Esophagus muscularis mucosa (tissue), 4 donors: ENCODE measurements around the gene DUT.

ENCODE experiments used
- EP300 ChIP-seq: sonication (generic); formaldehyde crosslinking; IDR thresholded peaks from one replicate; pipeline ENCODE4 v1.6.1; 2017; ENCODE audit warnings: antibody characterized with exemption
- POLR2A ChIP-seq: fragments of 450-650 bp; IDR thresholded peaks from one replicate; pipeline ENCODE4 v1.6.1; 2017; ENCODE audit warnings: antibody characterized with exemption, moderate library complexity, mild to moderate bottlenecking, low read depth
- POLR2AphosphoS5 ChIP-seq, 2 donors: sonication (generic); formaldehyde crosslinking; IDR thresholded peaks; one replicate each; pipeline ENCODE4 v1.6.1; 2017; ENCODE audit warnings: antibody characterized with exemption in 2 of 2
- TF ChIP-seq, protein P1 (sequence below), 3 experiments: fragments of 200-600 bp in 2 of 3; fragments of 450-650 bp in 1 of 3; sonication (generic) in 2 of 3; IDR thresholded peaks; one replicate each; pipeline ENCODE4 v1.5.1; 2017 to 2019; ENCODE audit warnings: antibody characterized with exemption in 3 of 3, mild to moderate bottlenecking in 2 of 3, moderate library complexity in 1 of 3

DNA sequence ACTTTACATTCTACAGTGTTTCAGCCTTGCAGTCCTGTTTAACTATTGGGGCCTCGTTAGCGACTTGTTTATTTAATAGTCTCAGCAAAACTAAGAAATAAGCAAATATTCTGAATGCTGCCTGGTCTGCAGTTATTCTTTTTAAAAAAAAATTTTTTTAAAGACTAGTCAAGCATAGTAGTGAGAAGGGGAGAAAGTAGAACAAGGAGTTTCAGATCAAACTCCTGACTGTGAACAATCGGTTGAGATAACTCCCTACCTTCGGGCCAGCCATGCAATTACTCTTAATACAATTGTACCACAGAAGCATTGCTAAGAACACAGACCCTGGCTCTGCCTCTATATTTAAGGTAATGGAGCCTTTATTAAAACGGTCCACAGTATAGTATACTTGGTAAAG, 5.8 kb upstream of the DUT start:
- TF ChIP-seq POLR2AphosphoS5 (IDR thresholded peaks at IDR 0.05) (no peak), POLR2A (no peak), EP300 (no peak)
- TF ChIP-seq, protein P1, sequence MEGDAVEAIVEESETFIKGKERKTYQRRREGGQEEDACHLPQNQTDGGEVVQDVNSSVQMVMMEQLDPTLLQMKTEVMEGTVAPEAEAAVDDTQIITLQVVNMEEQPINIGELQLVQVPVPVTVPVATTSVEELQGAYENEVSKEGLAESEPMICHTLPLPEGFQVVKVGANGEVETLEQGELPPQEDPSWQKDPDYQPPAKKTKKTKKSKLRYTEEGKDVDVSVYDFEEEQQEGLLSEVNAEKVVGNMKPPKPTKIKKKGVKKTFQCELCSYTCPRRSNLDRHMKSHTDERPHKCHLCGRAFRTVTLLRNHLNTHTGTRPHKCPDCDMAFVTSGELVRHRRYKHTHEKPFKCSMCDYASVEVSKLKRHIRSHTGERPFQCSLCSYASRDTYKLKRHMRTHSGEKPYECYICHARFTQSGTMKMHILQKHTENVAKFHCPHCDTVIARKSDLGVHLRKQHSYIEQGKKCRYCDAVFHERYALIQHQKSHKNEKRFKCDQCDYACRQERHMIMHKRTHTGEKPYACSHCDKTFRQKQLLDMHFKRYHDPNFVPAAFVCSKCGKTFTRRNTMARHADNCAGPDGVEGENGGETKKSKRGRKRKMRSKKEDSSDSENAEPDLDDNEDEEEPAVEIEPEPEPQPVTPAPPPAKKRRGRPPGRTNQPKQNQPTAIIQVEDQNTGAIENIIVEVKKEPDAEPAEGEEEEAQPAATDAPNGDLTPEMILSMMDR (IDR thresholded peaks at IDR 0.05) = no peak
